Endothelial cell of umbilical vein (primary cell): ENCODE results near the gene SLIT1. TPM values are rescaled to one million over a fixed set of nuclear protein-coding genes. Genes with fewer than 3 reads are reported as not detected.

ENCODE experiments used
- BruUV-seq: library from RNA; stranded (reverse); fragments of 400-500 nt; replicated peaks from 2 replicates; lab custom pipeline; 2021; lab: Mats Ljungman, UMichigan
- CTCF ChIA-PET: fragments of 300-600, 350-600 bp; sonication (Branson Sonifier 250); formaldehyde crosslinking; loops from one replicate; lab custom pipeline; 2021; ENCODE audit warnings: antibody characterized with exemption, inconsistent platforms; lab: Charles Lee
- POLR2A ChIA-PET: fragments of 300-600, 350-600 bp; sonication (Branson Sonifier 250); formaldehyde crosslinking; loops from one replicate; lab custom pipeline; 2021; ENCODE audit warnings: antibody characterized with exemption, inconsistent platforms; lab: Charles Lee
- DNase-seq: peaks from one replicate; pipeline ENCODE4 v3.0.0-alpha.2; 2011; ENCODE audit warnings: low read depth, low spot score
- FAIRE-seq: peaks from 2 replicates; lab custom pipeline; 2011; peaks lifted over from hg19 to GRCh38; lab: Jason Lieb, UNC
- H2AFZ ChIP-seq: 2 replicates; pipeline ENCODE4 v1.6.0; 2012; ENCODE audit warnings: low read depth, low read length, control low read depth, inconsistent platforms
- H3K27ac ChIP-seq: 2 replicates; pipeline ENCODE4 v1.5.1; 2011; ENCODE audit warnings: low read depth, mild to moderate bottlenecking, control low read depth, low read length, moderate library complexity; ENCODE audit not compliant: insufficient read depth
- H3K27me3 ChIP-seq, 2 experiments: 2 replicates each; pipeline versions ENCODE4 v1.6.0 to v1.6.1; 2011; ENCODE audit warnings: low read length in 2 of 2, mixed read lengths in 1 of 2; ENCODE audit not compliant: control insufficient read depth in 2 of 2, insufficient read depth in 2 of 2
- H3K36me3 ChIP-seq, 2 experiments: 2 replicates in 1 of 2; 3 replicates in 1 of 2; pipeline ENCODE4 v1.5.1; 2011; ENCODE audit warnings: low read length in 2 of 2, mild to moderate bottlenecking in 1 of 2, moderate library complexity in 1 of 2; ENCODE audit not compliant: control insufficient read depth in 2 of 2, insufficient read depth in 2 of 2; ENCODE audit errors: extremely low read depth in 1 of 2
- H3K4me1 ChIP-seq: 3 replicates; pipeline ENCODE4 v1.5.1; 2011; ENCODE audit warnings: mild to moderate bottlenecking, low read length; ENCODE audit not compliant: control insufficient read depth, insufficient read depth; ENCODE audit errors: extremely low read depth
- H3K4me2 ChIP-seq: 2 replicates; pipeline ENCODE4 v1.6.1; 2011; ENCODE audit warnings: low read length, control low read depth, mixed read lengths; ENCODE audit not compliant: insufficient read depth
- H3K4me3 ChIP-seq, 3 experiments: fragments of 200-600 bp in 1 of 3; sonication (generic), shearing (Covaris generic) in 1 of 3; replicated peaks in 1 of 3; 2 replicates each; pipeline ENCODE4 v1.5.1; 2011 to 2016; ENCODE audit warnings: control low read depth in 3 of 3, low read length in 3 of 3, mild to moderate bottlenecking in 2 of 3, inconsistent platforms in 1 of 3, low read depth in 1 of 3, moderate library complexity in 1 of 3; ENCODE audit not compliant: insufficient read depth in 1 of 3
- H3K79me2 ChIP-seq: 2 replicates; pipeline ENCODE4 v1.6.0; 2012; ENCODE audit warnings: low read length, inconsistent platforms; ENCODE audit not compliant: control insufficient read depth, insufficient read depth
- H3K9ac ChIP-seq: replicated peaks from 2 replicates; pipeline ENCODE3; 2011; ENCODE audit warnings: low read length, control low read depth; ENCODE audit not compliant: insufficient read depth; ENCODE audit errors: extremely low read depth
- H3K9me1 ChIP-seq: replicated peaks from 3 replicates; pipeline ENCODE4 v1.6.0; 2011; ENCODE audit warnings: mild to moderate bottlenecking, low read length; ENCODE audit not compliant: control insufficient read depth, insufficient read depth; ENCODE audit errors: extremely low read depth
- H3K9me3 ChIP-seq: replicated peaks from 2 replicates; pipeline ENCODE4 v1.5.1; 2012; ENCODE audit warnings: low read length, inconsistent platforms; ENCODE audit not compliant: control insufficient read depth, insufficient read depth
- H4K20me1 ChIP-seq: replicated peaks from 2 replicates; pipeline ENCODE3; 2011; ENCODE audit warnings: mild to moderate bottlenecking, low read length; ENCODE audit not compliant: control insufficient read depth, insufficient read depth; ENCODE audit errors: extremely low read depth
- CTCF ChIP-seq, 2 donors: IDR thresholded peaks; 1 replicate in 1 of 2; 2 replicates in 1 of 2; pipeline ENCODE4 v1.5.1; 2011; ENCODE audit warnings: low read length in 2 of 2, mild to moderate bottlenecking in 2 of 2, moderate library complexity in 2 of 2, control low read depth in 1 of 2, inconsistent platforms in 1 of 2, low read depth in 1 of 2; ENCODE audit not compliant: insufficient read depth in 1 of 2; ENCODE audit errors: extremely low read depth in 1 of 2
- EZH2 ChIP-seq: IDR thresholded peaks from 2 replicates; pipeline ENCODE4 v1.6.1; 2012; ENCODE audit warnings: borderline replicate concordance, low read depth, mild to moderate bottlenecking, moderate library complexity, low read length, inconsistent platforms; ENCODE audit not compliant: severe bottlenecking
- FOS ChIP-seq: IDR thresholded peaks from 2 replicates; pipeline ENCODE4 v1.6.1; 2011; ENCODE audit warnings: mild to moderate bottlenecking, low read length, moderate library complexity, borderline replicate concordance; ENCODE audit not compliant: insufficient read depth
- GATA2 ChIP-seq: IDR thresholded peaks from 2 replicates; pipeline ENCODE4 v1.7.0; 2011; ENCODE audit warnings: low read depth, mild to moderate bottlenecking, moderate library complexity, mixed read lengths, low read length; ENCODE audit not compliant: insufficient read length, insufficient read depth
- JUN ChIP-seq: IDR thresholded peaks from 2 replicates; pipeline ENCODE4 v1.6.1; 2011; ENCODE audit warnings: borderline replicate concordance, low read depth; ENCODE audit not compliant: insufficient read length, insufficient read depth
- MAX ChIP-seq: IDR thresholded peaks from 2 replicates; pipeline ENCODE4 v1.6.1; 2011; ENCODE audit not compliant: insufficient read depth, insufficient read length
- MYC ChIP-seq: IDR thresholded peaks from one replicate; pipeline ENCODE4 v1.6.1; 2011; ENCODE audit warnings: mild to moderate bottlenecking, low read depth, low read length
- POLR2A ChIP-seq: IDR thresholded peaks from 2 replicates; pipeline ENCODE4 v1.6.1; 2012; ENCODE audit warnings: low read depth, mild to moderate bottlenecking, control low read depth, low read length
- POLR2AphosphoS5 ChIP-seq: IDR thresholded peaks from 2 replicates; pipeline ENCODE4 v1.6.1; 2012; ENCODE audit warnings: low read depth, mild to moderate bottlenecking, control low read depth, low read length, moderate library complexity; ENCODE audit not compliant: insufficient read depth
- dilution Hi-C: fragments of 300-500 bp; cut with MboI; formaldehyde crosslinking; loops from one replicate; pipeline ENCODE4 v1.15.0; 2019; ENCODE audit warnings: low sequenced_read_pairs; ENCODE audit not compliant: extremely low pct_ligation_motif_present
- intact Hi-C: fragments of 100-400 bp; cut with micrococcal nuclease; formaldehyde crosslinking; loops from one replicate; pipeline ENCODE4 v1.10.0; 2022
- polyA plus RNA-seq, 4 experiments: library from polyadenylated mRNA; depleted of rRNA in 3 of 4; stranded (reverse) in 3 of 4; unstranded in 1 of 4; fragments of >200 nt; gene quantifications; 2 replicates each; pipeline versions ENCODE4 v1.2.1 to v1.2.3, GENCODE V29; 2011 to 2012; ENCODE audit warnings: missing spikeins in 1 of 4
- total RNA-seq: library from RNA; stranded (reverse); gene quantifications from 2 replicates; pipeline ENCODE4 v1.2.3, GENCODE V29; 2021

Gene SLIT1
- total and polyA plus RNA-seq, 2 donors (not counting 3 experiments of a cell fraction or from before 2014, with no cell fraction given): 0.04 to 0.20 TPM

GRCh38 chr10:97188261-97188711 is 2.5 kb upstream of the SLIT1 start:
- Histone ChIP-seq H2AFZ (no peak overlapping the region), H4K20me1 (no peaks in the 10 kb centered on the region), H3K9ac (no peak overlapping the region), H3K9me3 (no peaks in the 10 kb centered on the region), H3K27ac (no peak overlapping the region), H3K27me3 (peaks cover 47 to 67% of the 10 kb centered on the region in 2 experiments), H3K79me2 (no peaks in the 10 kb centered on the region), H3K4me2 (no peak overlapping the region), H3K36me3 (no peaks in the 10 kb centered on the region), H3K4me1 (no peaks in the 10 kb centered on the region), H3K9me1 (no peaks in the 10 kb centered on the region), H3K4me3 (no peak overlapping the region)
- dilution Hi-C loops: no loop called here
- FAIRE-seq (no peak), DNase-seq (no peak)
- intact Hi-C loops: no loop called here
- ChIA-PET POLR2A (no interaction called here), CTCF (interaction anchor here (0.6 to 1.9 kb wide), 3 partner anchors 9 to 163 kb away, joined by 3 to 9 read pairs (median 3); no protein-coding TSS in a partner anchor)
- no TSS peak for BruUV-seq
- TF ChIP-seq EZH2: no peak

GRCh38 chr10:97186911-97187310 is 1.2 kb upstream of the SLIT1 start:
- H3K4me1 ChIP-seq: no peaks in the 10 kb centered on the region
- H4K20me1 ChIP-seq: no peaks in the 10 kb centered on the region
- POLR2A ChIA-PET: no interaction called here
- CTCF ChIA-PET: interaction anchor here (1.2 to 1.9 kb wide), 2 partner anchors 10 to 24 kb away, joined by 3 to 9 read pairs; no protein-coding TSS in a partner anchor
- H3K4me2 ChIP-seq: no peak overlapping the region
- no peak overlapping the region for H3K9ac ChIP-seq
- no peak overlapping the region for H3K4me3 ChIP-seq
- H3K36me3 ChIP-seq: no peaks in the 10 kb centered on the region
- no peaks in the 10 kb centered on the region for H3K9me1 ChIP-seq
- intact Hi-C loops (no loop called here), dilution Hi-C loops (no loop called here)
- H3K9me3 ChIP-seq: no peaks in the 10 kb centered on the region
- no peak for DNase-seq
- H3K79me2 ChIP-seq: no peaks in the 10 kb centered on the region
- H3K27ac ChIP-seq: no peak overlapping the region
- peaks cover 44 to 65% of the 10 kb centered on the region in 2 experiments for H3K27me3 ChIP-seq
- FAIRE-seq: no peak
- no peak overlapping the region for H2AFZ ChIP-seq
- TF ChIP-seq FOS: no peak
- no peak for TF ChIP-seq GATA2
- TF ChIP-seq MAX: no peak
- no peak for TF ChIP-seq POLR2AphosphoS5
- no peak for TF ChIP-seq CTCF (IDR thresholded peaks at IDR 0.05; ENCODE audit: extremely low read depth in 1 of 2, insufficient read depth in 1 of 2, low read depth in 1 of 2, low read length in 2 of 2)
- TF ChIP-seq MYC: no peak
- TF ChIP-seq EZH2: no peak
- TF ChIP-seq JUN: no peak
- no peak for TF ChIP-seq POLR2A
- no TSS peak for BruUV-seq
